HepG2 (cell line): ENCODE results near the gene CASKIN2.

Experiments used
- CTCF ChIP-seq: sonication (generic); formaldehyde crosslinking; IDR thresholded peaks from 2 replicates; pipeline ENCODE4 v1.5.0; 2020; ENCODE audit warnings: mild to moderate bottlenecking, missing genetic modification reagents, moderate library complexity
- TAF1 ChIP-seq: sonication (generic); formaldehyde crosslinking; IDR thresholded peaks from 2 replicates; pipeline ENCODE4 v1.4.0; 2020; ENCODE audit warnings: missing genetic modification reagents
- TARDBP ChIP-seq: sonication (generic); formaldehyde crosslinking; IDR thresholded peaks from 2 replicates; pipeline ENCODE4 v1.8.0; 2022; ENCODE audit warnings: mild to moderate bottlenecking, missing genetic modification reagents

GRCh38 chr17:75514299-75514918 lies 928 bp downstream of the CASKIN2 start:
- no peak for TF ChIP-seq CTCF (CRISPR knock-in tag)
- no peak for TF ChIP-seq TAF1 (CRISPR knock-in tag)
- no peak for TF ChIP-seq TARDBP (CRISPR knock-in tag)
